Measurements from ENCODE around the gene WIPF2.

DNA sequence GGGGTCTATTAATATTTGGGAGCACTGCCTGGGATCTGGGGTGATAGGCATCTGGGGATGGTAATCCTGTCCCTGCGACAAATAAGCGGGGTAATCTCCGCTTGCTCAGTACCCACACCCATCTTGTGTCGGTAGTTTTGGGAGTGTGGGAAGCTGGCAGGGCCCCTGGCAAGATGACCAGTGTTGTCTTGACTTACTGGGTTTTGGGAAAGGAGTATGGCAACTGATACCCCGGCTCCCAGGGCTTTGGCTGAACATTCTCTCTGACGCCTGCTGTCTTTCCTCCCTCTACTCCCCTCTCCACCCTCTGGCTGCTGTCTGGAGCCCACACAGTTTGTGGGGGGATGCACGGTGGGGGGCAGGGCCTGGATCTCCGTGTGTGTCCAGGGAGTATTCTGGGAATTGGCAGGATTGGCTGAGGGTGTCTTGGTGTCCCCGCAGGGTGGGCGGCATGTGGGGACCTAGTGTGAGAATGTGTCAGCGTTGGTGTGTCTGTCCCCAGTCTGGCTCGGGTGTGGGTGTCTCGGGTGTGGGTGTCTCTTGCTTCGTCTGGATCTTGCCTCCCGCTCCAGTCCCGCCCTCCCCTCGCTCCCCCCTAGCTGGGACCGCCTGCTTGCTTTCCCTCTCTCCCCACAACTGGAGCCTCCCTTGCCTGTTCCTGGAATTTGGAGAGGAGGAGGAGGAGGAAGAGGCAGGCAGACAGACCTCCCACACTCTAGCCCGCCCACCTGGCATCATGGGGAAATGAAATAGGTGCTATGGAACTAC is 101.8 kb downstream of the WIPF2 start:
- TF ChIP-seq, protein P1, sequence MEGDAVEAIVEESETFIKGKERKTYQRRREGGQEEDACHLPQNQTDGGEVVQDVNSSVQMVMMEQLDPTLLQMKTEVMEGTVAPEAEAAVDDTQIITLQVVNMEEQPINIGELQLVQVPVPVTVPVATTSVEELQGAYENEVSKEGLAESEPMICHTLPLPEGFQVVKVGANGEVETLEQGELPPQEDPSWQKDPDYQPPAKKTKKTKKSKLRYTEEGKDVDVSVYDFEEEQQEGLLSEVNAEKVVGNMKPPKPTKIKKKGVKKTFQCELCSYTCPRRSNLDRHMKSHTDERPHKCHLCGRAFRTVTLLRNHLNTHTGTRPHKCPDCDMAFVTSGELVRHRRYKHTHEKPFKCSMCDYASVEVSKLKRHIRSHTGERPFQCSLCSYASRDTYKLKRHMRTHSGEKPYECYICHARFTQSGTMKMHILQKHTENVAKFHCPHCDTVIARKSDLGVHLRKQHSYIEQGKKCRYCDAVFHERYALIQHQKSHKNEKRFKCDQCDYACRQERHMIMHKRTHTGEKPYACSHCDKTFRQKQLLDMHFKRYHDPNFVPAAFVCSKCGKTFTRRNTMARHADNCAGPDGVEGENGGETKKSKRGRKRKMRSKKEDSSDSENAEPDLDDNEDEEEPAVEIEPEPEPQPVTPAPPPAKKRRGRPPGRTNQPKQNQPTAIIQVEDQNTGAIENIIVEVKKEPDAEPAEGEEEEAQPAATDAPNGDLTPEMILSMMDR (IDR thresholded peaks at IDR 0.05; ENCODE audit: poor library complexity), result no peak
- no peak for TF ChIP-seq EZH2 (IDR thresholded peaks at IDR 0.05; ENCODE audit: borderline replicate concordance)

Measured in hepatocyte (in vitro differentiated cells).